Subcutaneous adipose tissue (tissue), 4 donors: ENCODE measurements around the gene PCDHGA8. TPM values are rescaled to one million over a fixed set of nuclear protein-coding genes. Genes with fewer than 3 reads are reported as not detected.
"Not testable (repeated sequence)": the region's sequence is repeated elsewhere in the genome, so short reads cannot be mapped to it uniquely, and the experiment has no call there.

Experiments used
- total RNA-seq, 4 donors: library from RNA; depleted of rRNA; stranded (reverse); fragments of >200 nt; gene quantifications; one replicate each; pipeline ENCODE4 v1.1.0, GENCODE V29; 2016
- TF ChIP-seq, protein P1 (sequence below): fragments of 450-650 bp; IDR thresholded peaks from one replicate; pipeline ENCODE4 v1.5.1; 2016; ENCODE audit warnings: low read depth, mild to moderate bottlenecking, control low read depth, antibody characterized with exemption, moderate library complexity

The PCDHGA8 gene
- total RNA-seq, 4 donors from 2014 or later = 1.5 to 2.8 (median 1.5) TPM

DNA sequence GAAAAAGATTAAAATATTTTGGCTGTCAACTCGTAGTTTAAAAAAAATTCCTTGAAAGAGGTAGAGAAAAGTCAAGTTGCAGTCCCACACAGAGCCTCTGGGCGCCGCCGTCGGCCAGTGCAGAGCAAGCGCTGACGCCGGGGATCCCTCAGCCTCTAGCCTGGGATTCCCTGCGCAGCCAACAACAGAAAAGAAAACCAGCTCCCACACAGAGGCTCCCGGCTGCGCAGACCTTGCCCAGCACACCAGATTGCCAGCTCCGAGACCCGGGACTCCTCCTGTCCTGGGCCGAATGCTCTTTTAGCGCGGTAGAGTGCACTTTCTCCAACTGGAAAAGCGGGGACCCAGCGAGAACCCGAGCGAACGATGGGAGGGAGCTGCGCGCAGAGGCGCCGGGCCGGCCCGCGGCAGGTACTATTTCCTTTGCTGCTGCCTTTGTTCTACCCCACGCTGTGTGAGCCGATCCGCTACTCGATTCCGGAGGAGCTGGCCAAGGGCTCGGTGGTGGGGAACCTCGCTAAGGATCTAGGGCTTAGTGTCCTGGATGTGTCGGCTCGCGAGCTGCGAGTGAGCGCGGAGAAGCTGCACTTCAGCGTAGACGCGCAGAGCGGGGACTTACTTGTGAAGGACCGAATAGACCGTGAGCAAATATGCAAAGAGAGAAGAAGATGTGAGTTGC is 25.2 kb downstream of the PCDHGA8 start, which contains the start of gene PCDHGB7:
Gene PCDHGB7 (plus strand): TSS at position 184 of the 679 bp plus-strand sequence. CDS start 183 bp downstream, at position 367.
- TF ChIP-seq, protein P1, sequence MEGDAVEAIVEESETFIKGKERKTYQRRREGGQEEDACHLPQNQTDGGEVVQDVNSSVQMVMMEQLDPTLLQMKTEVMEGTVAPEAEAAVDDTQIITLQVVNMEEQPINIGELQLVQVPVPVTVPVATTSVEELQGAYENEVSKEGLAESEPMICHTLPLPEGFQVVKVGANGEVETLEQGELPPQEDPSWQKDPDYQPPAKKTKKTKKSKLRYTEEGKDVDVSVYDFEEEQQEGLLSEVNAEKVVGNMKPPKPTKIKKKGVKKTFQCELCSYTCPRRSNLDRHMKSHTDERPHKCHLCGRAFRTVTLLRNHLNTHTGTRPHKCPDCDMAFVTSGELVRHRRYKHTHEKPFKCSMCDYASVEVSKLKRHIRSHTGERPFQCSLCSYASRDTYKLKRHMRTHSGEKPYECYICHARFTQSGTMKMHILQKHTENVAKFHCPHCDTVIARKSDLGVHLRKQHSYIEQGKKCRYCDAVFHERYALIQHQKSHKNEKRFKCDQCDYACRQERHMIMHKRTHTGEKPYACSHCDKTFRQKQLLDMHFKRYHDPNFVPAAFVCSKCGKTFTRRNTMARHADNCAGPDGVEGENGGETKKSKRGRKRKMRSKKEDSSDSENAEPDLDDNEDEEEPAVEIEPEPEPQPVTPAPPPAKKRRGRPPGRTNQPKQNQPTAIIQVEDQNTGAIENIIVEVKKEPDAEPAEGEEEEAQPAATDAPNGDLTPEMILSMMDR = not testable (repeated sequence)

DNA sequence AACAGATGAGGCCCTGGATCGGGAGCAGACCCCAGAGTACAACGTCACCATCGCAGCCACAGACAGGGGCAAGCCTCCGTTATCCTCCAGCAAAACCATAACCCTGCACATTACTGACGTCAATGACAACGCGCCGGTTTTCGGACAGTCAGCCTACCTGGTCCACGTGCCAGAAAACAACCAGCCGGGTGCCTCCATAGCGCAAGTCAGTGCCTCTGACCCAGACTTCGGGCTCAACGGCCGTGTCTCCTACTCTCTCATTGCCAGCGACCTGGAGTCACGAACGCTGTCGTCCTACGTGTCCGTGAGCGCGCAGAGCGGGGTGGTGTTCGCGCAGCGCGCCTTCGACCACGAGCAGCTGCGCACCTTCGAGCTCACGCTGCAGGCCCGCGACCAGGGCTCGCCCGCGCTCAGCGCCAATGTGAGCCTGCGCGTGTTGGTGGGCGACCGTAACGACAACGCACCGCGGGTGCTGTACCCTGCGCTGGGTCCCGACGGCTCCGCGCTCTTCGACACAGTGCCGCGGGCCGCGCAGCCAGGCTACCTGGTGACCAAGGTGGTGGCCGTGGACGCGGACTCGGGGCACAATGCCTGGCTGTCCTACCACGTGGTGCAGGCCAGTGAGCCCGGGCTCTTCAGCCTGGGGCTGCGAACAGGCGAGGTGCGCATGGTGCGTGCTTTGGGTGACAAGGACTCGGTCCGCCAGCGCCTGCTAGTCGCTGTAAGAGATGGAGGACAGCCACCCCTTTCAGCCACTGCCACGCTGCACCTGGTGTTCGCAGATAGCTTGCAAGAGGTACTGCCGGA is 26.8 kb downstream of the PCDHGA8 start:
- TF ChIP-seq, protein P1 = no peak

DNA sequence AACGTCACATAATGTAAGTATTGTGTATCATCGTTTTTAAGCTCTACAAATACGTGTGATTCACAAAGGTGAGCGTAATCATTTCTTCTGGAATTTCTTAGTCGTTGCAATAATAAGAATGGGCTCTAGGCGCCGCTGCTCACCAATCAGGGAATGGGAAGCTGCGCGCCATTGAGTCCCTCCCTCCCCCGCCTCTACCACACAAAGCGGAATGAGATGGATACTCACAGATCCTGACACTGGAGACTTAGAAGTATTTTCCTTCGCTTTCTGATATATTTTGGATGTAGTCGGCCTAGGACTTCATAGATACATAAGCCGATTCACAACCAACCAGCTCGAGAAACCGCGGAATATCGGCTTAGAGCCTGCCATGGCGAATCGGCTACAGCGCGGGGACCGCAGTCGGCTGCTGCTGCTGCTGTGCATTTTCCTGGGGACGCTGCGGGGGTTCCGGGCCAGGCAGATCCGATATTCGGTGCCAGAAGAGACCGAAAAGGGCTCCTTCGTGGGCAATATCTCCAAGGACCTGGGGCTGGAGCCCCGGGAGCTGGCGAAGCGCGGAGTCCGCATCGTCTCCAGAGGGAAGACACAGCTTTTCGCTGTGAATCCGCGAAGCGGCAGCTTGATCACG is 28.5 kb downstream of the PCDHGA8 start, which contains the start of gene PCDHGA11:
Gene PCDHGA11 (plus strand): TSS at position 197 of the 634 bp plus-strand sequence. CDS start 177 bp downstream, at position 374.
- TF ChIP-seq, protein P1 = no peak

DNA sequence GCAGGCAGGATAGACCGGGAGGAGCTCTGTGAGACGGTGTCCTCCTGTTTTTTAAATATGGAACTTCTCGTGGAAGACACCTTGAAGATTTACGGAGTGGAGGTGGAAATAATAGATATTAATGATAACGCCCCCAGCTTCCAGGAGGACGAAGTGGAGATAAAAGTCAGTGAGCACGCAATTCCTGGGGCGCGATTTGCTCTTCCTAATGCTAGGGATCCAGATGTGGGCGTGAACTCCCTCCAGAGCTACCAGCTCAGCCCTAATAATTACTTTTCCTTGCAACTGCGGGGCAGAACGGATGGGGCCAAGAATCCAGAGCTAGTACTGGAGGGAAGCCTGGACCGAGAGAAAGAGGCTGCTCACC is 29.0 kb downstream of the PCDHGA8 start:
- TF ChIP-seq, protein P1 = no peak

DNA sequence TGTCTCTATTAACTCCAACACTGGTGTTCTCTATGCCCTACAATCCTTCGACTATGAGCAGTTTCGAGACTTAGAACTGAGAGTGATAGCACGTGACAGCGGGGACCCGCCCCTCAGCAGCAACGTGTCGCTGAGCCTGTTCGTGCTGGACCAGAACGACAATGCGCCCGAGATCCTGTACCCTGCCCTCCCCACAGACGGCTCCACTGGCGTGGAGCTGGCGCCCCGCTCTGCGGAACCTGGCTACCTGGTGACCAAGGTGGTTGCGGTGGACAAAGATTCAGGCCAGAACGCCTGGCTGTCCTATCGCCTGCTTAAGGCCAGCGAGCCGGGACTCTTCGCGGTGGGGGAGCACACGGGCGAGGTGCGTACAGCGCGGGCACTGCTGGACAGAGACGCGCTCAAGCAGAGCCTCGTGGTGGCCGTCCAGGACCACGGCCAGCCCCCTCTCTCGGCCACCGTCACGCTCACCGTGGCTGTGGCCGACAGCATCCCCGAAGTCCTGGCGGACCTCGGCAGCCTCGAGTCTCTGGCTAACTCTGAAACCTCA is 30.4 kb downstream of the PCDHGA8 start:
- TF ChIP-seq, protein P1 = no peak

DNA sequence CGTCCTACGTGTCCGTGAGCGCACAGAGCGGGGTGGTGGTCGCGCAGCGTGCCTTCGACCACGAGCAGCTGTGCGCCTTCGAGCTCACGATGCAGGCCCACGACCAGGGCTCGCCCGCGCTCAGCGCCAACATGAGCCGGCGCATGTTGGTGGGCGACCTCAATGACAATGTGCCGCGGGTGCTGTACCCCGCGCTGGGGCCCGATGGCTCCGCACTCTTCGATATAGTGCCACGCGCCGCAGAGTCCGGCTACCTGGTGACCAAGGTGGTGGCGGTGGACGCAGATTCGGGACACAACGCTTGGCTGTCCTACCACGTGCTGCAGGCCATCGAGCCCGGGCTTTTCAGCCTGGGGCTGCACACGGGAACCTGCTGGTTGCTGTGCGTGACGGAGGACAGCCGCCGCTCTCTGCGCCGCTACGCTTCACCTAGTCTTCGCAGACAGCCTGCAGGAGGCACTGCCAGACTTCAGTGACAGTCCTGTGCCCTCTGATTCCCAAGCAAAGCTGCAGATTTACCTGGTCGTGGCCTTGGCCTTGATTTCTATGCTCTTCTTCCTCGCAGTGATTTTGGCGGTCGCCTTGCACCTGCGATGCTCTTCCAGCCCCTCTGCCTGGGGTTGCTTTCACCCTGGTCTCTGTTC is 35.5 kb downstream of the PCDHGA8 start:
- TF ChIP-seq, protein P1 = no peak
